ENCODE results near the gene ADIPOR2. TPM values are rescaled to one million over a fixed set of nuclear protein-coding genes. Genes with fewer than 3 reads are reported as not detected.

ADIPOR2 gene
- total RNA-seq, 2 experiments from 2014 or later: 51.7 to 52.6 TPM

Small RNA genes lying within 50 kb of the gene (microRNA-seq; reads per million reads assigned to microRNA genes)
- gene MIR3649 (ENCODE audit: borderline replicate concordance): not detected

Other genes starting within 250 kb of the ADIPOR2 start
- gene FBXL14, start 96.5 kb upstream of the ADIPOR2 start, total RNA-seq: 10 to 100 TPM; 17.0 to 17.8 TPM
- gene WNT5B, start 61.8 kb upstream of the ADIPOR2 start, total RNA-seq: not detected
- gene LRTM2, start 129.5 kb downstream of the ADIPOR2 start, total RNA-seq: not detected
- gene CACNA2D4, start 227.6 kb downstream of the ADIPOR2 start, total RNA-seq: 1 to 10 TPM; 5.5 to 7.2 TPM

Measured in activated CD4-positive, alpha-beta T cell treated with anti-CD3 and anti-CD28 coated beads for 36 hours (primary cell).